SK-N-SH (cell line): ENCODE measurements around the gene PALLD. TPM values are rescaled to one million over a fixed set of nuclear protein-coding genes. Genes with fewer than 3 reads are reported as not detected.

Experiments
- CTCF ChIA-PET: fragments of 300-600, 350-600 bp; formaldehyde crosslinking; extraction: SDS; loops from one replicate; lab custom pipeline; 2021; lab: Yijun Ruan, JAX
- POLR2A ChIA-PET: fragments of 350-600 bp; sonication (Branson Sonifier 250); formaldehyde crosslinking; extraction: SDS; loops from one replicate; lab custom pipeline; 2020; ENCODE audit warnings: antibody characterized with exemption, inconsistent platforms; lab: Yijun Ruan, JAX
- DNase-seq: peaks from one replicate; pipeline ENCODE4 v3.0.0; 2012
- H2AFZ ChIP-seq: fragments of 200-600 bp; sonication (generic); 2 replicates; pipeline ENCODE4 v1.8.1; 2016; ENCODE audit warnings: antibody characterized with exemption, mild to moderate bottlenecking, low read depth
- H3F3A ChIP-seq: fragments of 200-600 bp; sonication (generic); replicated peaks from 2 replicates; pipeline ENCODE3; 2016; ENCODE audit warnings: antibody characterized with exemption, mild to moderate bottlenecking; ENCODE audit not compliant: insufficient read depth
- H3K27ac ChIP-seq, 2 experiments: fragments of 200-500 bp in 1 of 2; fragments of 200-600 bp in 1 of 2; sonication (Bioruptor generic) in 1 of 2; sonication (generic), shearing (Covaris generic) in 1 of 2; 2 replicates each; pipeline versions ENCODE4 v1.5.1 to v1.6.1; 2014 to 2016; ENCODE audit warnings: low read depth in 2 of 2, inconsistent platforms in 1 of 2, low read length in 1 of 2, mild to moderate bottlenecking in 1 of 2, mixed read lengths in 1 of 2
- H3K27me3 ChIP-seq: fragments of 200-600 bp; sonication (generic), shearing (Covaris generic); 2 replicates; pipeline ENCODE4 v1.6.1; 2016; ENCODE audit warnings: mixed run types; ENCODE audit not compliant: insufficient read depth
- H3K36me3 ChIP-seq, 2 experiments: fragments of 200-500 bp in 1 of 2; fragments of 200-600 bp in 1 of 2; sonication (Bioruptor generic) in 1 of 2; sonication (generic) in 1 of 2; replicated peaks in 1 of 2; 2 replicates each; pipeline versions ENCODE3 to v1.5.1; 2014 to 2016; ENCODE audit warnings: low read length in 1 of 2, mild to moderate bottlenecking in 1 of 2; ENCODE audit not compliant: insufficient read depth in 2 of 2, control insufficient read depth in 1 of 2
- H3K4me1 ChIP-seq, 2 experiments: fragments of 200-500 bp in 1 of 2; fragments of 200-600 bp in 1 of 2; sonication (Bioruptor generic) in 1 of 2; sonication (generic), shearing (Covaris generic) in 1 of 2; 2 replicates each; pipeline versions ENCODE4 v1.5.1 to v1.6.1; 2014 to 2016; ENCODE audit warnings: low read depth in 1 of 2, low read length in 1 of 2, mixed run types in 1 of 2; ENCODE audit not compliant: insufficient read depth in 2 of 2, control insufficient read depth in 1 of 2
- H3K4me2 ChIP-seq: fragments of 200-600 bp; sonication (generic), shearing (Covaris generic); 2 replicates; pipeline ENCODE4 v1.6.1; 2017; ENCODE audit warnings: mixed run types
- H3K4me3 ChIP-seq, 2 experiments: fragments of 200-500 bp in 1 of 2; fragments of 200-600 bp in 1 of 2; sonication (Bioruptor generic) in 1 of 2; sonication (generic), shearing (Covaris generic) in 1 of 2; 2 replicates each; pipeline versions ENCODE4 v1.5.1 to v1.8.1; 2014 to 2016; ENCODE audit warnings: low read depth in 2 of 2, inconsistent platforms in 1 of 2, low read length in 1 of 2, mild to moderate bottlenecking in 1 of 2, mixed read lengths in 1 of 2, moderate library complexity in 1 of 2
- H3K79me2 ChIP-seq: fragments of 200-600 bp; sonication (generic); 2 replicates; pipeline ENCODE4 v1.8.1; 2017; ENCODE audit warnings: mild to moderate bottlenecking; ENCODE audit not compliant: insufficient read depth
- H3K9ac ChIP-seq: fragments of 200-600 bp; sonication (generic); 2 replicates; pipeline ENCODE4 v1.6.1; 2017; ENCODE audit warnings: mixed run types
- H3K9me2 ChIP-seq: fragments of 200-600 bp; sonication (generic); 2 replicates; pipeline ENCODE4 v1.6.1; 2017; ENCODE audit warnings: mixed run types
- H3K9me3 ChIP-seq: fragments of 200-600 bp; sonication (generic); 2 replicates; pipeline ENCODE4 v1.6.1; 2017; ENCODE audit warnings: mixed run types, mild to moderate bottlenecking, moderate library complexity
- H4K20me1 ChIP-seq: fragments of 200-600 bp; sonication (generic); 2 replicates; pipeline ENCODE4 v1.6.1; 2017; ENCODE audit warnings: mild to moderate bottlenecking, mixed run types; ENCODE audit not compliant: insufficient read depth
- CHD2 ChIP-seq: fragments of 150-350 bp; IDR thresholded peaks from 2 replicates; pipeline ENCODE4 v1.6.1; 2018; ENCODE audit warnings: low read length; ENCODE audit not compliant: partially characterized antibody
- ELF1 ChIP-seq: IDR thresholded peaks from 2 replicates; pipeline ENCODE4 v1.4.0; 2012
- EP300 ChIP-seq, 2 experiments: IDR thresholded peaks; 2 replicates each; pipeline versions ENCODE4 v1.4.0 to v1.6.1; 2012; ENCODE audit warnings: borderline replicate concordance in 1 of 2, low read depth in 1 of 2, low read length in 1 of 2
- EZH2phosphoT487 ChIP-seq: fragments of 200-600 bp; sonication (generic); IDR thresholded peaks from 2 replicates; pipeline ENCODE4 v1.6.1; 2017; ENCODE audit warnings: low read depth, mixed run types, mild to moderate bottlenecking, antibody characterized with exemption, moderate library complexity, borderline replicate concordance
- FOSL2 ChIP-seq: IDR thresholded peaks from 2 replicates; pipeline ENCODE4 v1.4.0; 2012; ENCODE audit warnings: low read depth, mild to moderate bottlenecking, moderate library complexity, borderline replicate concordance
- FOXJ3 ChIP-seq: sonication (generic); formaldehyde crosslinking; IDR thresholded peaks from 2 replicates; pipeline ENCODE4 v1.5.1; 2020; ENCODE audit warnings: mild to moderate bottlenecking, missing genetic modification reagents
- FOXM1 ChIP-seq: IDR thresholded peaks from 2 replicates; pipeline ENCODE4 v1.4.0; 2012; ENCODE audit warnings: low read depth, mild to moderate bottlenecking
- GABPA ChIP-seq: IDR thresholded peaks from 2 replicates; pipeline ENCODE4 v1.4.0; 2012; ENCODE audit warnings: low read depth, mild to moderate bottlenecking
- MAX ChIP-seq: IDR thresholded peaks from 2 replicates; pipeline ENCODE4 v1.4.0; 2012; ENCODE audit warnings: low read depth
- MEF2A ChIP-seq: IDR thresholded peaks from 2 replicates; pipeline ENCODE4 v1.4.0; 2012; ENCODE audit warnings: low read depth, borderline replicate concordance
- MXI1 ChIP-seq: IDR thresholded peaks from 2 replicates; pipeline ENCODE4 v1.6.1; 2012; ENCODE audit warnings: mild to moderate bottlenecking, low read depth, low read length, improper control_type of control experiment
- NFIC ChIP-seq: IDR thresholded peaks from 2 replicates; pipeline ENCODE4 v1.4.0; 2012; ENCODE audit warnings: borderline replicate concordance
- NRF1 ChIP-seq: IDR thresholded peaks from 2 replicates; pipeline ENCODE4 v1.6.1; 2012; ENCODE audit warnings: low read depth, mild to moderate bottlenecking, low read length
- POLR2AphosphoS5 ChIP-seq: IDR thresholded peaks from 2 replicates; pipeline ENCODE4 v1.6.1; 2012; ENCODE audit warnings: low read depth, low read length
- RAD21 ChIP-seq: IDR thresholded peaks from 2 replicates; pipeline ENCODE4 v1.6.1; 2012; ENCODE audit warnings: mild to moderate bottlenecking, low read length
- RCOR1 ChIP-seq: fragments of 150-350 bp; IDR thresholded peaks from 2 replicates; pipeline ENCODE4 v1.6.1; 2017; ENCODE audit warnings: antibody characterized with exemption, low read length
- RFX5 ChIP-seq: IDR thresholded peaks from 2 replicates; pipeline ENCODE4 v1.6.1; 2012; ENCODE audit warnings: mild to moderate bottlenecking, improper control_type of control experiment, low read length
- SIN3A ChIP-seq: IDR thresholded peaks from 2 replicates; pipeline ENCODE4 v1.6.1; 2012; ENCODE audit warnings: low read depth, mild to moderate bottlenecking, low read length, moderate library complexity, borderline replicate concordance
- TAF1 ChIP-seq: IDR thresholded peaks from 2 replicates; pipeline ENCODE4 v1.6.1; 2012; ENCODE audit warnings: low read depth, mild to moderate bottlenecking, low read length, moderate library complexity, borderline replicate concordance
- TCF12 ChIP-seq: IDR thresholded peaks from 2 replicates; pipeline ENCODE4 v1.4.0; 2012
- USF2 ChIP-seq: fragments of 150-350 bp; IDR thresholded peaks from 2 replicates; pipeline ENCODE4 v1.6.1; 2017; ENCODE audit warnings: antibody characterized with exemption, low read length, low read depth, borderline replicate concordance
- WGBS: methylation state at CpG from one replicate; pipeline ENCODE4 v1.1.6; 2017; ENCODE audit warnings: low lambda C conversion rate; 5-methylcytosine and 5-hydroxymethylcytosine counted together
- polyA plus RNA-seq, 3 experiments: library from polyadenylated mRNA; depleted of rRNA; stranded (reverse); fragments of >200 nt; gene quantifications; 2 replicates each; pipeline ENCODE4 v1.2.3, GENCODE V29; 2012
- TF ChIP-seq, protein P1 (sequence below): fragments of 200-600 bp; sonication (generic); IDR thresholded peaks from 2 replicates; pipeline ENCODE4 v1.6.1; 2017; ENCODE audit warnings: antibody characterized with exemption, mild to moderate bottlenecking, moderate library complexity
- TF ChIP-seq, protein P2 (sequence below): fragments of 150-350 bp; IDR thresholded peaks from 2 replicates; pipeline ENCODE4 v1.6.1; 2016; ENCODE audit warnings: mild to moderate bottlenecking, low read depth, low read length

The PALLD gene
- polyA plus RNA-seq, 1 of the 3 experiments (the other 2 are of a cell fraction) = 33.0 TPM

- POLR2A ChIA-PET = no interaction called here
- no peaks in the 10 kb centered on the region for H3K9me2 ChIP-seq
- peaks cover 33% of the 10 kb centered on the region for H3F3A ChIP-seq
- no peak overlapping the region for H2AFZ ChIP-seq
- no peak for TF ChIP-seq NFIC
- TF ChIP-seq CHD2 = no peak
- no peak for TF ChIP-seq FOXM1
- TF ChIP-seq NRF1 = no peak
- TF ChIP-seq RAD21 = no peak
- TF ChIP-seq USF2 = no peak
- no peak for TF ChIP-seq EP300 (IDR thresholded peaks at IDR 0.05; ENCODE audit: borderline replicate concordance in 1 of 2, low read depth in 1 of 2, low read length in 1 of 2)
- TF ChIP-seq ELF1 = no peak
- TF ChIP-seq FOSL2 = no peak
- no peak for TF ChIP-seq TCF12
- TF ChIP-seq FOXJ3 (CRISPR knock-in tag) = no peak
- TF ChIP-seq MXI1 = no peak
- TF ChIP-seq GABPA = no peak
- TF ChIP-seq, protein P1, sequence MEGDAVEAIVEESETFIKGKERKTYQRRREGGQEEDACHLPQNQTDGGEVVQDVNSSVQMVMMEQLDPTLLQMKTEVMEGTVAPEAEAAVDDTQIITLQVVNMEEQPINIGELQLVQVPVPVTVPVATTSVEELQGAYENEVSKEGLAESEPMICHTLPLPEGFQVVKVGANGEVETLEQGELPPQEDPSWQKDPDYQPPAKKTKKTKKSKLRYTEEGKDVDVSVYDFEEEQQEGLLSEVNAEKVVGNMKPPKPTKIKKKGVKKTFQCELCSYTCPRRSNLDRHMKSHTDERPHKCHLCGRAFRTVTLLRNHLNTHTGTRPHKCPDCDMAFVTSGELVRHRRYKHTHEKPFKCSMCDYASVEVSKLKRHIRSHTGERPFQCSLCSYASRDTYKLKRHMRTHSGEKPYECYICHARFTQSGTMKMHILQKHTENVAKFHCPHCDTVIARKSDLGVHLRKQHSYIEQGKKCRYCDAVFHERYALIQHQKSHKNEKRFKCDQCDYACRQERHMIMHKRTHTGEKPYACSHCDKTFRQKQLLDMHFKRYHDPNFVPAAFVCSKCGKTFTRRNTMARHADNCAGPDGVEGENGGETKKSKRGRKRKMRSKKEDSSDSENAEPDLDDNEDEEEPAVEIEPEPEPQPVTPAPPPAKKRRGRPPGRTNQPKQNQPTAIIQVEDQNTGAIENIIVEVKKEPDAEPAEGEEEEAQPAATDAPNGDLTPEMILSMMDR = no peak
- no peak for TF ChIP-seq EZH2phosphoT487
- CTCF ChIA-PET = no interaction called here
- no peak overlapping the region for H3K9ac ChIP-seq
- H3K4me2 ChIP-seq = no peak overlapping the region
- peaks cover 2 to 25% of the 10 kb centered on the region in 2 experiments for H3K4me1 ChIP-seq
- no peaks in the 10 kb centered on the region for H3K36me3 ChIP-seq
- no peak for DNase-seq
- WGBS = 98% methylated on average over 3 of the region's 3 CpGs
- H3K79me2 ChIP-seq = no peaks in the 10 kb centered on the region
- H3K4me3 ChIP-seq = no peak overlapping the region
- H4K20me1 ChIP-seq = no peaks in the 10 kb centered on the region
- H3K27ac ChIP-seq = 0 out of 4 replicates have a peak overlapping the region, but pooled peaks of 1 of the 2 experiments have one; percentile 95
- no peaks in the 10 kb centered on the region for H3K9me3 ChIP-seq
- no peaks in the 10 kb centered on the region for H3K27me3 ChIP-seq
These were observed 298.0 kb downstream of the PALLD start for GRCh38 chr4:168794881-168795280.

- Histone ChIP-seq H3K9me2 (no peaks in the 10 kb centered on the region), H3K36me3 (no peaks in the 10 kb centered on the region), H3K9ac (no peak overlapping the region; the same call in 1 of the 2 replicates), H3K4me2 (no peak overlapping the region), H3K9me3 (no peaks in the 10 kb centered on the region), H3K4me3 (no peak overlapping the region), H4K20me1 (no peaks in the 10 kb centered on the region), H3K27me3 (no peaks in the 10 kb centered on the region), H3K27ac (peak overlapping the region in 1 of 2 experiments; percentile 95; a peak in 1 of 4 replicates), H3K79me2 (no peaks in the 10 kb centered on the region), H2AFZ (no peak overlapping the region), H3F3A (peaks cover 33% of the 10 kb centered on the region), H3K4me1 (peaks cover 2 to 25% of the 10 kb centered on the region in 2 experiments)
- no peak for DNase-seq
- ChIA-PET CTCF (interaction anchor here (1.0 kb wide), 2 partner anchors 16 to 20 kb away, joined by 3 read pairs; no protein-coding TSS in a partner anchor), POLR2A (no interaction called here)
- TF ChIP-seq MEF2A = no peak
- TF ChIP-seq, protein P2, sequence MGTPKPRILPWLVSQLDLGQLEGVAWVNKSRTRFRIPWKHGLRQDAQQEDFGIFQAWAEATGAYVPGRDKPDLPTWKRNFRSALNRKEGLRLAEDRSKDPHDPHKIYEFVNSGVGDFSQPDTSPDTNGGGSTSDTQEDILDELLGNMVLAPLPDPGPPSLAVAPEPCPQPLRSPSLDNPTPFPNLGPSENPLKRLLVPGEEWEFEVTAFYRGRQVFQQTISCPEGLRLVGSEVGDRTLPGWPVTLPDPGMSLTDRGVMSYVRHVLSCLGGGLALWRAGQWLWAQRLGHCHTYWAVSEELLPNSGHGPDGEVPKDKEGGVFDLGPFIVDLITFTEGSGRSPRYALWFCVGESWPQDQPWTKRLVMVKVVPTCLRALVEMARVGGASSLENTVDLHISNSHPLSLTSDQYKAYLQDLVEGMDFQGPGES = no peak
- no peak for TF ChIP-seq POLR2AphosphoS5
- TF ChIP-seq RCOR1 = no peak
- TF ChIP-seq MAX = no peak
- TF ChIP-seq TAF1 = no peak
- TF ChIP-seq SIN3A = no peak
- TF ChIP-seq EP300 (IDR thresholded peaks at IDR 0.05; ENCODE audit: borderline replicate concordance in 1 of 2, low read depth in 1 of 2, low read length in 1 of 2) = no peak
- no peak for TF ChIP-seq RFX5
- WGBS = 94% methylated on average over 1 of the region's 1 CpG
These were observed 298.5 kb downstream of the PALLD start for GRCh38 chr4:168795346-168795745.
